Thoracic aorta (tissue), 2 donors: ENCODE measurements around the gene SLC24A1. TPM values are rescaled to one million over a fixed set of nuclear protein-coding genes. Genes with fewer than 3 reads are reported as not detected.

Experiments
- ATAC-seq: fragments of 150-250 bp; one replicate; pipeline ENCODE4 v1.8.0; 2017; ENCODE audit warnings: low read depth; ENCODE audit not compliant: insufficient number of reproducible peaks, low FRiP score
- DNase-seq: peaks from one replicate; pipeline ENCODE4 v3.0.0-alpha.2; 2020; ENCODE audit warnings: low spot score
- H3K27ac ChIP-seq, 2 donors: fragments of 200-600 bp; sonication (generic); 1 replicate in 1 of 2; 2 replicates in 1 of 2; pipeline ENCODE4 v1.5.1; 2016; ENCODE audit warnings: mild to moderate bottlenecking in 2 of 2, moderate library complexity in 2 of 2
- H3K27me3 ChIP-seq: fragments of 200-600 bp; sonication (generic); replicated peaks from 2 replicates; pipeline ENCODE4 v1.6.0; 2016; ENCODE audit warnings: mild to moderate bottlenecking; ENCODE audit not compliant: insufficient read depth
- H3K36me3 ChIP-seq: fragments of 200-600 bp; sonication (generic); one replicate; pipeline ENCODE4 v1.5.1; 2016
- H3K4me1 ChIP-seq, 2 donors: fragments of 200-600 bp; sonication (generic); 1 replicate in 1 of 2; 2 replicates in 1 of 2; pipeline versions ENCODE4 v1.5.1 to v1.6.0; 2016; ENCODE audit warnings: low read depth in 2 of 2, mild to moderate bottlenecking in 1 of 2; ENCODE audit not compliant: control insufficient read depth in 1 of 2
- H3K4me3 ChIP-seq: fragments of 200-600 bp; sonication (generic); 2 replicates; pipeline ENCODE4 v1.5.1; 2016; ENCODE audit warnings: mild to moderate bottlenecking
- H3K9me3 ChIP-seq: fragments of 200-600 bp; sonication (generic); 2 replicates; pipeline ENCODE4 v1.5.1; 2016
- total RNA-seq, 2 donors: library from RNA; depleted of rRNA; stranded (reverse); fragments of >200 nt; gene quantifications; one replicate each; pipeline versions ENCODE4 v1.1.0 to v1.2.3, GENCODE V29; 2016
- TF ChIP-seq, protein P1 (sequence below): fragments of 200-600 bp; sonication (generic); IDR thresholded peaks from one replicate; pipeline ENCODE4 v1.5.1; 2019; ENCODE audit warnings: antibody characterized with exemption

The SLC24A1 gene
- total RNA-seq, 2 donors from 2014 or later = 6.1 to 7.3 TPM

DNA sequence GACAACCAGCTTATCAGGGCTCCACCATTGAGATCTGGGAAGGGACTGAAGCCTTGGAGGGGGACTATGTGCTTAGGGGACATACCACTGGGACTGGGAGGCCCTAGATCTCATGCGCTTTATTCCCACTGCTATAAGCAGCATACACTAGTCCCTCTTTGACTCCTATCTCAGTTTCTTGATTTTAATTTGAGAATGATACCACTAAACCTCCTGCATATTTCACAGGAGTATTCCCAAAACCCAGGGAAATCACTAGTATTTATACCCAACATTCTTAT is 29.2 kb downstream of the SLC24A1 start:
- Histone ChIP-seq H3K36me3 (peaks cover 2% of the 10 kb centered on the region), H3K4me3 (no peak overlapping the region), H3K4me1 (no peaks in the 10 kb centered on the region), H3K9me3 (no peaks in the 10 kb centered on the region), H3K27ac (no peak overlapping the region), H3K27me3 (no peaks in the 10 kb centered on the region)
- DNase-seq (no peak), ATAC-seq (no peak)
- TF ChIP-seq, protein P1, sequence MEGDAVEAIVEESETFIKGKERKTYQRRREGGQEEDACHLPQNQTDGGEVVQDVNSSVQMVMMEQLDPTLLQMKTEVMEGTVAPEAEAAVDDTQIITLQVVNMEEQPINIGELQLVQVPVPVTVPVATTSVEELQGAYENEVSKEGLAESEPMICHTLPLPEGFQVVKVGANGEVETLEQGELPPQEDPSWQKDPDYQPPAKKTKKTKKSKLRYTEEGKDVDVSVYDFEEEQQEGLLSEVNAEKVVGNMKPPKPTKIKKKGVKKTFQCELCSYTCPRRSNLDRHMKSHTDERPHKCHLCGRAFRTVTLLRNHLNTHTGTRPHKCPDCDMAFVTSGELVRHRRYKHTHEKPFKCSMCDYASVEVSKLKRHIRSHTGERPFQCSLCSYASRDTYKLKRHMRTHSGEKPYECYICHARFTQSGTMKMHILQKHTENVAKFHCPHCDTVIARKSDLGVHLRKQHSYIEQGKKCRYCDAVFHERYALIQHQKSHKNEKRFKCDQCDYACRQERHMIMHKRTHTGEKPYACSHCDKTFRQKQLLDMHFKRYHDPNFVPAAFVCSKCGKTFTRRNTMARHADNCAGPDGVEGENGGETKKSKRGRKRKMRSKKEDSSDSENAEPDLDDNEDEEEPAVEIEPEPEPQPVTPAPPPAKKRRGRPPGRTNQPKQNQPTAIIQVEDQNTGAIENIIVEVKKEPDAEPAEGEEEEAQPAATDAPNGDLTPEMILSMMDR = no peak

- H3K4me1 ChIP-seq = no peaks in the 10 kb centered on the region
- peaks cover 3% of the 10 kb centered on the region for H3K36me3 ChIP-seq
- TF ChIP-seq, protein P1 = no peak
- no peak for ATAC-seq
- H3K27ac ChIP-seq = no peak overlapping the region
- DNase-seq = no peak
- H3K9me3 ChIP-seq = no peaks in the 10 kb centered on the region
- no peak overlapping the region for H3K4me3 ChIP-seq
- H3K27me3 ChIP-seq = no peaks in the 10 kb centered on the region
These were observed 30.4 kb downstream of the SLC24A1 start for GRCh38 chr15:65651831-65652749.

DNA sequence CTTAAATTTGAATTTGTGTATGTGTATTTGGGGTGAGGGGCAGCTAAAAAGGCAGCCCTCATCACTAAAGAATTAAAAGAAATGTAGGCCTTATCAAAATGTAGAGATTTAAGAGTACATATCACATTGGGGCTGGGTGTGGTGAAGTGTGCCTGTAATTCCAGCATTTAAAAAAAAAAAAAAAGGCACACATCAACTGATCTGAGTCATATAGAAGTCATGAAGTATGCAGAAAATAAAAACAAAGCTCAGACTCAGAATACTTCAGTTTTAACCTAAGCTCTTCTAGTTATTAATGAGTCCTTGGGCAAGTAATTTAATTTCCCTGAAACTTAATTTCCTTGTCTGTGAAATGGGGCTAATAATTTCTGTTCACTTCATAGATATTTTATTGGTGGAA is 31.6 kb downstream of the SLC24A1 start:
- H3K4me1 ChIP-seq = no peaks in the 10 kb centered on the region
- no peak overlapping the region for H3K4me3 ChIP-seq
- DNase-seq = no peak
- no peaks in the 10 kb centered on the region for H3K9me3 ChIP-seq
- TF ChIP-seq, protein P1 = no peak
- ATAC-seq = no peak
- H3K27me3 ChIP-seq = no peaks in the 10 kb centered on the region
- peaks cover 3% of the 10 kb centered on the region for H3K36me3 ChIP-seq
- H3K27ac ChIP-seq = no peak overlapping the region

DNA sequence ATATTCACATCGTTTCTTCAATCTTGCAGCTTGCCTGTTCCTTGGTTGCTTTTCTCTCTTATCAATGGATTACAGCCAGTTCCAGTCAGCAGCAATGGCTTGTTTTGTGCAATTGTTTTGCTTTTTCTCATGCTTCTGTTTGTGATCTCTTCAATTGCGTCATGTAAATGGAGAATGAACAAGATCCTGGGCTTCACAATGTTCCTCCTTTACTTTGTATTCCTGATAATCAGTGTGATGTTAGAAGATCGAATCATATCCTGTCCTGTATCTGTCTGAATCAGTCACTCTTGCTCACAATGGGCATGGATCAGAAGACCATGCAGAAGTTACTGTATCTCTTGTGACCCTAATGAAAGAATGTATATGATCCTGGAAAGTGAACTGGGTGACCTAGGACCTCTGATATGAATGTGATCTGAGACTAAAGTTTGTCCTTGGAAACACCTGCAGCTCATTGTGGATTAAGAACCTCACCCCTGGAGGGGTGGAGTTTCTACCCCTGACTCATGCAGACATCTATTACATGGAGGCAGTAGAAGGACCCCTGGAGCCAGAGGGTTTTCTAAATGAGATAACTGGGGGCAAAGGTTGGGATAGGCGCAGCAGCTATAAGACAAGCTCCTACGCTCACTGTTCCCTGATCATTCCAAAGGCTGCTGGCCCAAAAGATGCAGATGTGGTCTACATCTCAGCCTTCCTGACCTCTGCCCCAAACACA is 32.2 kb downstream of the SLC24A1 start:
- H3K9me3 ChIP-seq = no peaks in the 10 kb centered on the region
- no peaks in the 10 kb centered on the region for H3K4me1 ChIP-seq
- H3K27me3 ChIP-seq = no peaks in the 10 kb centered on the region
- DNase-seq (no peak), ATAC-seq (no peak)
- H3K27ac ChIP-seq = no peak overlapping the region
- peaks cover 3% of the 10 kb centered on the region for H3K36me3 ChIP-seq
- TF ChIP-seq, protein P1 = no peak
- H3K4me3 ChIP-seq = no peak overlapping the region

GRCh38 chr15:65655026-65655425 is 33.3 kb downstream of the SLC24A1 start:
- Histone ChIP-seq H3K27me3 (no peaks in the 10 kb centered on the region), H3K4me3 (no peak overlapping the region), H3K9me3 (no peaks in the 10 kb centered on the region), H3K4me1 (no peaks in the 10 kb centered on the region), H3K27ac (no peak overlapping the region), H3K36me3 (peaks cover 3% of the 10 kb centered on the region)
- no peak for ATAC-seq
- DNase-seq = no peak
- TF ChIP-seq, protein P1 = no peak
